IPS-18c (cell line): Measurements from ENCODE around the gene POLN.

Experiments used
- H3K4me3 ChIP-seq: 2 replicates; pipeline ENCODE4 v1.7.0; 2013; ENCODE audit warnings: low read depth, mild to moderate bottlenecking, low read length, moderate library complexity; ENCODE audit not compliant: insufficient read depth
- H3K9me3 ChIP-seq: one replicate; pipeline ENCODE4 v1.6.1; 2013; ENCODE audit warnings: mild to moderate bottlenecking, low read length, moderate library complexity; ENCODE audit not compliant: control insufficient read depth, insufficient read depth

POLN gene

GRCh38 chr4:2091990-2092668, 149.8 kb downstream of the POLN start:
- peaks cover 3% of the 10 kb centered on the region for H3K9me3 ChIP-seq
- H3K4me3 ChIP-seq: no peak overlapping the region

- no peak overlapping the region for H3K4me3 ChIP-seq
- H3K9me3 ChIP-seq: no peaks in the 10 kb centered on the region
Observed at GRCh38 chr4:2090642-2091041, 151.3 kb downstream of the POLN start.

- Histone ChIP-seq H3K9me3 (no peaks in the 10 kb centered on the region), H3K4me3 (no peak overlapping the region)
Observed at GRCh38 chr4:2089222-2089621, 152.7 kb downstream of the POLN start.

- Histone ChIP-seq H3K4me3 (no peak overlapping the region), H3K9me3 (no peaks in the 10 kb centered on the region)
Observed at GRCh38 chr4:2087170-2087569, 154.8 kb downstream of the POLN start.

- H3K9me3 ChIP-seq: no peaks in the 10 kb centered on the region
- no peak overlapping the region for H3K4me3 ChIP-seq
Observed at GRCh38 chr4:2085496-2085901, 156.4 kb downstream of the POLN start.

- Histone ChIP-seq H3K9me3 (no peaks in the 10 kb centered on the region), H3K4me3 (no peak overlapping the region)
Observed at GRCh38 chr4:2084316-2084715, 157.6 kb downstream of the POLN start.

GRCh38 chr4:2083826-2084160, 158.1 kb downstream of the POLN start:
- H3K4me3 ChIP-seq: no peak overlapping the region
- no peaks in the 10 kb centered on the region for H3K9me3 ChIP-seq

- H3K9me3 ChIP-seq: no peaks in the 10 kb centered on the region
Observed at GRCh38 chr4:2083116-2083825, 158.7 kb downstream of the POLN start.

GRCh38 chr4:2082627-2083026, 159.3 kb downstream of the POLN start:
- H3K4me3 ChIP-seq: no peak overlapping the region
- H3K9me3 ChIP-seq: no peaks in the 10 kb centered on the region

More at GRCh38 chr4:2083116-2083825, 158.7 kb downstream of the POLN start:
- H3K4me3 ChIP-seq: no peak overlapping the region

- H3K9me3 ChIP-seq: no peaks in the 10 kb centered on the region
Observed at GRCh38 chr4:2082118-2082517, 159.8 kb downstream of the POLN start.

GRCh38 chr4:2081540-2081939, 160.4 kb downstream of the POLN start:
- H3K4me3 ChIP-seq: no peak overlapping the region
- no peaks in the 10 kb centered on the region for H3K9me3 ChIP-seq

More at GRCh38 chr4:2082118-2082517, 159.8 kb downstream of the POLN start:
- H3K4me3 ChIP-seq: no peak overlapping the region

- no peak overlapping the region for H3K4me3 ChIP-seq
- no peaks in the 10 kb centered on the region for H3K9me3 ChIP-seq
Observed at GRCh38 chr4:2080429-2081300, 161.3 kb downstream of the POLN start.

GRCh38 chr4:2079926-2080325, 162.0 kb downstream of the POLN start:
- no peak overlapping the region for H3K4me3 ChIP-seq
- H3K9me3 ChIP-seq: no peaks in the 10 kb centered on the region

- Histone ChIP-seq H3K4me3 (no peak overlapping the region), H3K9me3 (no peaks in the 10 kb centered on the region)
Observed at GRCh38 chr4:2079006-2079405, 162.9 kb downstream of the POLN start.

- Histone ChIP-seq H3K9me3 (no peaks in the 10 kb centered on the region), H3K4me3 (no peak overlapping the region)
Observed at GRCh38 chr4:2078584-2078983, 163.3 kb downstream of the POLN start.

GRCh38 chr4:2077537-2078460, 164.1 kb downstream of the POLN start:
- H3K4me3 ChIP-seq: no peak overlapping the region
- no peaks in the 10 kb centered on the region for H3K9me3 ChIP-seq
